ENCODE results near the gene NIPA2.

DNA sequence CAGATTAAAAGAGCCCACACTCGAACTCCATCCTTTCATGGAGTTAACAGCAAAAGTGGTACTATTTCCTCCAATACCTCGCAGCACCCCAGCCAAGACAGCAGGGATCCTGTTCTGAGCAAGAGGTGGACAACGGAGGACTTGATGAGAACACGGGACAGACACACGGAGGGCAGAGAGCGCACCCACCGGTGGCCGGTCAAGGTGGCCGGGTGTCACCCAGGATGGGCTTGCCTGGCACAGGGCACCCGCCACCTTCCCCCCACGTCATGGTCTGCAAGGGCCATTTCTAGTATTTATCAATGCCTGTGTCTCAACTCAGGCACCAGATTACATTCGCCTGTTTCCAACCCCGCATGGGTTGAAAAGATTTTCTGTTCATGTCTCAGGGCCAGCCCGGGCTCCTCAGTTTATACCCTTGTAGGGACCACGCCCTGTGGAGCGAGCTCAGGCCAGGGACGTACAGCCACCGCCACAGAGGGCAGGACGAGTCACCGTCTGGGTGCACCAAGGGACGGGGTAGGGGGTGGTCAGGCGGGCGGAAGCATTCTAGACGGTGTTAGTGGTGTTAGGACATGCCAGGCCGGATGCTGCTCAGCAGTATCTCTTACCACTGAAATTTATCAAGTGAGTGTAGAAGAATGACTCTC, 77.5 kb downstream of the NIPA2 start:
- TF ChIP-seq, protein P1, sequence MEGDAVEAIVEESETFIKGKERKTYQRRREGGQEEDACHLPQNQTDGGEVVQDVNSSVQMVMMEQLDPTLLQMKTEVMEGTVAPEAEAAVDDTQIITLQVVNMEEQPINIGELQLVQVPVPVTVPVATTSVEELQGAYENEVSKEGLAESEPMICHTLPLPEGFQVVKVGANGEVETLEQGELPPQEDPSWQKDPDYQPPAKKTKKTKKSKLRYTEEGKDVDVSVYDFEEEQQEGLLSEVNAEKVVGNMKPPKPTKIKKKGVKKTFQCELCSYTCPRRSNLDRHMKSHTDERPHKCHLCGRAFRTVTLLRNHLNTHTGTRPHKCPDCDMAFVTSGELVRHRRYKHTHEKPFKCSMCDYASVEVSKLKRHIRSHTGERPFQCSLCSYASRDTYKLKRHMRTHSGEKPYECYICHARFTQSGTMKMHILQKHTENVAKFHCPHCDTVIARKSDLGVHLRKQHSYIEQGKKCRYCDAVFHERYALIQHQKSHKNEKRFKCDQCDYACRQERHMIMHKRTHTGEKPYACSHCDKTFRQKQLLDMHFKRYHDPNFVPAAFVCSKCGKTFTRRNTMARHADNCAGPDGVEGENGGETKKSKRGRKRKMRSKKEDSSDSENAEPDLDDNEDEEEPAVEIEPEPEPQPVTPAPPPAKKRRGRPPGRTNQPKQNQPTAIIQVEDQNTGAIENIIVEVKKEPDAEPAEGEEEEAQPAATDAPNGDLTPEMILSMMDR (IDR thresholded peaks at IDR 0.05; ENCODE audit: low read depth, low read length, poor library complexity, severe bottlenecking) = no peak
- TF ChIP-seq EZH2phosphoT487 (IDR thresholded peaks at IDR 0.05; ENCODE audit: borderline replicate concordance, low read length) = no peak

All from DOHH2 (cell line).